Calu3 (cell line): ENCODE data around the gene DTD2. TPM values are rescaled to one million over a fixed set of nuclear protein-coding genes. Genes with fewer than 3 reads are reported as not detected.
"Not testable (repeated sequence)": the region's sequence is repeated elsewhere in the genome, so short reads cannot be mapped to it uniquely, and the experiment has no call there.

Source experiments
- BruUV-seq: library from RNA; stranded (reverse); fragments of 400-500 nt; replicated peaks from 2 replicates; lab custom pipeline; 2021; lab: Mats Ljungman, UMichigan
- CTCF ChIA-PET: fragments of 300-600 bp; sonication (Branson Sonifier 250); formaldehyde crosslinking; loops from one replicate; lab custom pipeline; 2022; ENCODE audit warnings: antibody characterized with exemption; lab: Charles Lee
- DNase-seq: peaks from one replicate; pipeline ENCODE4 v3.0.0; 2022
- H3K27ac Mint-ChIP-seq: one replicate; pipeline ENCODE4 v1.8.0; 2022; ENCODE audit warnings: mixed read lengths; ENCODE audit not compliant: unreplicated experiment
- H3K27me3 Mint-ChIP-seq: one replicate; pipeline ENCODE4 v1.8.0; 2022; ENCODE audit warnings: mixed read lengths; ENCODE audit not compliant: unreplicated experiment
- H3K36me3 Mint-ChIP-seq: one replicate; pipeline ENCODE4 v1.8.0; 2022; ENCODE audit warnings: mild to moderate bottlenecking, moderate library complexity, mixed read lengths; ENCODE audit not compliant: insufficient read depth, unreplicated experiment
- H3K4me1 Mint-ChIP-seq: one replicate; pipeline ENCODE4 v1.8.0; 2022; ENCODE audit warnings: mild to moderate bottlenecking, low read depth, mixed read lengths; ENCODE audit not compliant: unreplicated experiment
- H3K4me3 Mint-ChIP-seq: one replicate; pipeline ENCODE4 v1.8.0; 2022; ENCODE audit warnings: mild to moderate bottlenecking, low read depth, moderate library complexity, mixed read lengths; ENCODE audit not compliant: unreplicated experiment
- H3K9me3 Mint-ChIP-seq: one replicate; pipeline ENCODE4 v1.8.0; 2022; ENCODE audit warnings: low read depth, mixed read lengths; ENCODE audit not compliant: unreplicated experiment
- intact Hi-C: fragments of 100-400 bp; cut with micrococcal nuclease; formaldehyde crosslinking; loops from one replicate; pipeline ENCODE4 v1.10.0; 2022; ENCODE audit not compliant: unreplicated experiment
- total RNA-seq: library from RNA; stranded (reverse); gene quantifications from 2 replicates; pipeline ENCODE4 v1.2.3, GENCODE V29; 2022
- TF ChIP-seq, protein P1 (sequence below): fragments of 200-600 bp; IDR thresholded peaks from one replicate; pipeline ENCODE4 v1.8.0; 2022; ENCODE audit warnings: antibody characterized with exemption; ENCODE audit not compliant: unreplicated experiment

Gene DTD2
- total RNA-seq, 1 experiment from 2014 or later = 12.2 TPM

DNA sequence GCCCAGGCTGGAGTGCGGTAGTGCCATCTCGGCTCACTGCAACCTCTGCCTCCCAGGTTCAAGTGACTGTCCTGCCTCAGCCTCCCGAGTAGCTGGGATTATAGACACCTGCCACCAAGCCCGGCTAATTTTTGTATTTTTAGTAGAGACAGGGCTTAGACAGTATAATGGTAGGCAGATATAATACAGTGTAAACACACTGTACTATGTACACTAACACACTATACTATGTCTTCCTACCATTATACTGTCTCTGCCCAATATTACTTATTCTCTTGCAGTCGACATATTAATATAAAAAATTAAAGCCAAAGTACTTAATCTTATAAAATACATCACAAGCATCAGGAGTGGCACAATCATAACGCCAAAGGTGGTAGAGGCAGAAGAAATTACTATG, 15.0 kb downstream of the DTD2 start:
- intact Hi-C loops = no loop called here
- TF ChIP-seq, protein P1, sequence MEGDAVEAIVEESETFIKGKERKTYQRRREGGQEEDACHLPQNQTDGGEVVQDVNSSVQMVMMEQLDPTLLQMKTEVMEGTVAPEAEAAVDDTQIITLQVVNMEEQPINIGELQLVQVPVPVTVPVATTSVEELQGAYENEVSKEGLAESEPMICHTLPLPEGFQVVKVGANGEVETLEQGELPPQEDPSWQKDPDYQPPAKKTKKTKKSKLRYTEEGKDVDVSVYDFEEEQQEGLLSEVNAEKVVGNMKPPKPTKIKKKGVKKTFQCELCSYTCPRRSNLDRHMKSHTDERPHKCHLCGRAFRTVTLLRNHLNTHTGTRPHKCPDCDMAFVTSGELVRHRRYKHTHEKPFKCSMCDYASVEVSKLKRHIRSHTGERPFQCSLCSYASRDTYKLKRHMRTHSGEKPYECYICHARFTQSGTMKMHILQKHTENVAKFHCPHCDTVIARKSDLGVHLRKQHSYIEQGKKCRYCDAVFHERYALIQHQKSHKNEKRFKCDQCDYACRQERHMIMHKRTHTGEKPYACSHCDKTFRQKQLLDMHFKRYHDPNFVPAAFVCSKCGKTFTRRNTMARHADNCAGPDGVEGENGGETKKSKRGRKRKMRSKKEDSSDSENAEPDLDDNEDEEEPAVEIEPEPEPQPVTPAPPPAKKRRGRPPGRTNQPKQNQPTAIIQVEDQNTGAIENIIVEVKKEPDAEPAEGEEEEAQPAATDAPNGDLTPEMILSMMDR = no peak
- H3K27ac Mint-ChIP-seq = no peak overlapping the region

DNA sequence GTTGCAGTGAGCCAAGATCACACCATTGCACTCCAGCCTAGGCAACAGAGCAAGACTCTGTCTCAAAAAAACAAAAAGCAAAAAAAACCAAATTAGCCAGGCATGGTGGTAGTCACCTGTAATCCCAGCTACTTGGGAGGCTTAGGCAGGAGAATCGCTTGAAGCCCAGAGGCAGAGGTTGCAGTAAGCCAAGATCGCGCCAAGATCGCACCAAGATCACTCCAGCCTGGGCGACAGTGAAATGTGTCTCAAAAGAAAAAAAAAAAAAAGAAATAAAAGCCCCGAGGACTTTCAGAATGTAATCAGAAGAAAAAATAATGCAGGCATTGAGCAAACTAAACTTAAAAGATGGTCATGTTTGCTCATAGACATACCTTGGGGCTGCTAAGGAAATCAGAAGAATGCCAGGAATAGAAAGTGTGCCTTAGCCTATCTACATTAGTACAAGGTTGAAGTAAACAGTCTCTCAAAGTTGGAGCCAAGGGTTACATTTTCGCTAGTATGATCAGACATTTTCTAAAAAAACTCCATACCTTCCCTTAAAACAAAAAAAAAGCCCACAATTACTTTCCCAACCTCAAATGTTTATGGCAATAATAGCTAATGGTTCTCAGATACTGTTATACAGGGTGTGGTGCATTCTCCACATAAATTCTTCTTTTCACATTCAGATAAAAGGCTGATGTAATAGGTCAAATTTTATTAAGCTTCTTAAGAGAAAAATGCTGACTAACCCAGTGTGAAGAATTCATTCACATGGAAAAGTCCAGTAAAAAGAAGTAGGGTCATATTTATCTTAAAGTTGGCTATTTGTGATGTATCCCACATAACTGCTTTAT, 15.8 kb downstream of the DTD2 start:
- H3K9me3 Mint-ChIP-seq = no peaks in the 10 kb centered on the region
- intact Hi-C loops = no loop called here
- H3K4me3 Mint-ChIP-seq = no peak overlapping the region
- no peaks in the 10 kb centered on the region for H3K36me3 Mint-ChIP-seq
- TF ChIP-seq, protein P1 = no peak
- H3K4me1 Mint-ChIP-seq = peaks cover 8% of the 10 kb centered on the region
- no peak for DNase-seq
- H3K27me3 Mint-ChIP-seq = no peaks in the 10 kb centered on the region
- H3K27ac Mint-ChIP-seq = no peak overlapping the region
- CTCF ChIA-PET = no interaction called here
- BruUV-seq = no TSS peak

More for the DNA sequence above, 15.0 kb downstream of the DTD2 start:
- Mint-ChIP-seq H3K4me3 (no peak overlapping the region), H3K4me1 (peaks cover 8% of the 10 kb centered on the region), H3K27me3 (no peaks in the 10 kb centered on the region), H3K36me3 (no peaks in the 10 kb centered on the region), H3K9me3 (no peaks in the 10 kb centered on the region)
- no peak for DNase-seq
- BruUV-seq = no TSS peak
- CTCF ChIA-PET = no interaction called here

DNA sequence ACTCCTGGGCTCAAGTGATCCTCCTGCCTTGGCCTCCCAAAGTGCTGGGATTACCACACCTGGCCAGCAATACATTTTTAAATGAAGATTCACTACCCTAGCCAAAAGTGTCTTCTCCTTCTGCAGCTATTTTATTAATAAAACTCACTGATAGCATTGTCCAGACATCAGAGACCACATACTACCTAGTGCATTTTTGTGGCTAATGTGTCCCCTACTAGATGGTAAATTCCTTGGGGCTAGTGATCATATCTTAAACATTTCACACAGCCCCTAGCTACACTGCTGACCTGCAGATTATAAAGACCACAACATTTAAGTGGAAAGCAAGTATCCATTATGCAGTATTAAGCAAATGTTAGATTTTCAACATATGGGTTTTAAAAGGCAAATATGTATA, 17.0 kb downstream of the DTD2 start:
- intact Hi-C loops = no loop called here
- no peak for DNase-seq
- Mint-ChIP-seq H3K4me1 (no peaks in the 10 kb centered on the region), H3K27me3 (no peaks in the 10 kb centered on the region), H3K27ac (no peak overlapping the region), H3K9me3 (no peaks in the 10 kb centered on the region), H3K36me3 (no peaks in the 10 kb centered on the region), H3K4me3 (no peak overlapping the region)
- TF ChIP-seq, protein P1 = no peak
- no TSS peak for BruUV-seq
- CTCF ChIA-PET = no interaction called here

DNA sequence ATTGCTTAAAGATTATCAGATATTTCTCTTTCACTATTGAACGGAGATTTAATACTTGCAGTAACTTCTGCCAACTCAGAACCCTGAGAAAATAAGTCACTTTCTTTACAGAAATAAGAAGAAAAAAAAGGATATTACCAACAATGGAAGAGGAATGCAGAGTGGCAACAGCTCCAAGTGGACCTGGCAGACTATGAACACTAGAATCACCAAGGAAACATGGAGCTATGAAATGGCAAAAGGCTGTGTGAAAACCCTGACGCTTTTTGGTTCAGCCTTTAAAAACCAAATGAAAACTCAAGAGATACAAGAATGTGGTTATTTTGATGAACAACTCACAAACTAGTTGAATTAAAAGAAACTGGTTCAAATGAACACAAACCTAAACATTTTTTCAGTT, 17.7 kb downstream of the DTD2 start:
- CTCF ChIA-PET = no interaction called here
- no peaks in the 10 kb centered on the region for H3K4me1 Mint-ChIP-seq
- no peak overlapping the region for H3K4me3 Mint-ChIP-seq
- H3K27ac Mint-ChIP-seq = no peak overlapping the region
- TF ChIP-seq, protein P1 = no peak
- no peaks in the 10 kb centered on the region for H3K36me3 Mint-ChIP-seq
- no peaks in the 10 kb centered on the region for H3K9me3 Mint-ChIP-seq
- no TSS peak for BruUV-seq
- no peaks in the 10 kb centered on the region for H3K27me3 Mint-ChIP-seq
- intact Hi-C loops = no loop called here
- no peak for DNase-seq

DNA sequence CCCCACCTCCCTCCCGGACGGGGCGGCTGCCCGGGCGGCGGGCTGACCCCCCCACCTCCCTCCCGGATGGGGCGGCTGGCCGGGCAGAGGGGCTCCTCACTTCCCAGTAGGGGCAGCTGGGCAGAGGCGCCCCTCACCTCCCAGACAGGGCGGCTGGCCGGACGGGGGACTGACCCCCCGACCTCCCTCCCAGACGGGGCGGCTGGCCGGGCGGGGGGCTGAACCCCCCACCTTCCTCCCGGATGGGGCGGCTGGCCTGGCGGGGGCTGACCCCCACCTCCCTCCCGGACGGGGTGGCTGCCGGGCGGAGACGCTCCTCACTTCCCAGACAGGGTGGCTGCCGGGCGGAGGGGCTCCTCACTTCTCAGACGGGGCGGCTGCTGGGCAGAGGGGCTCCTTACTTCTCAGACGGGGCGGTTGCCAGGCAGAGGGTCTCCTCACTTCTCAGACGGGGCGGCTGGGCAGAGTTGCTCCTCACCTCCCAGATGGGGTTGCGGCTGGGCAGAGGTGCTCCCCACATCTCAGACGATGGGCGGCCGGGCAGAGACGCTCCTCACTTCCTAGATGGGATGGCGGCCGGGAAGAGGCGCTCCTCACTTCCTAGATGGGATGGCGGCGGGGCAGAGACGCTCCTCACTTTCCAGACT, 20.1 kb downstream of the DTD2 start:
- BruUV-seq, intact Hi-C loops, H3K27me3 Mint-ChIP-seq, H3K9me3 Mint-ChIP-seq, H3K4me3 Mint-ChIP-seq, CTCF ChIA-PET, H3K27ac Mint-ChIP-seq, H3K36me3 Mint-ChIP-seq, DNase-seq, H3K4me1 Mint-ChIP-seq: not testable (repeated sequence)
